Activated CD4-positive, CD25-positive, alpha-beta regulatory T cell (primary cell): ENCODE results near the gene THG1L.
"Not testable (repeated sequence)": the region's sequence is repeated elsewhere in the genome, so short reads cannot be mapped to it uniquely, and the experiment has no call there.

Source experiments
- DNase-seq, 4 experiments: peaks; one replicate each; lab custom pipeline; 2025; lab: John Stamatoyannopoulos, UW

Gene THG1L

GRCh38 chr5:157727858-157728257, 3.4 kb upstream of the THG1L start:
- not testable (repeated sequence) for DNase-seq

- DNase-seq: no peak
Observed at GRCh38 chr5:157729858-157730257, 1.4 kb upstream of the THG1L start.

GRCh38 chr5:157730900-157731271, 334 bp upstream of the THG1L start:
- DNase-seq: no peak

GRCh38 chr5:157732130-157732514, 902 bp downstream of the THG1L start:
- DNase-seq: no peak

- no peak for DNase-seq
Observed at GRCh38 chr5:157732596-157733262, 1.5 kb downstream of the THG1L start.

GRCh38 chr5:157734436-157734835, 3.2 kb downstream of the THG1L start:
- no peak for DNase-seq

- DNase-seq: no peak
Observed at GRCh38 chr5:157735991-157736390, 4.8 kb downstream of the THG1L start.

- DNase-seq: no peak
Observed at GRCh38 chr5:157739388-157740228, 8.4 kb downstream of the THG1L start.

GRCh38 chr5:157740229-157740610, 9.0 kb downstream of the THG1L start:
- DNase-seq: no peak

GRCh38 chr5:157741131-157741530, 9.9 kb downstream of the THG1L start:
- no peak for DNase-seq

- peak; percentile 75 to 82 (median 81) for DNase-seq
Observed at GRCh38 chr5:157743163-157744050, 12.2 kb downstream of the THG1L start, which contains the start of gene LSM11. Gene LSM11, plus strand, starts transcription at chr5:157743712. Its CDS starts 39 bp downstream, at chr5:157743751.

- DNase-seq: peak in 1 of 4 experiments; percentile 13
Observed at GRCh38 chr5:157744051-157745011, 13.1 kb downstream of the THG1L start.

- no peak for DNase-seq
Observed at GRCh38 chr5:157745041-157745456, 13.8 kb downstream of the THG1L start.

GRCh38 chr5:157747173-157747740, 16.0 kb downstream of the THG1L start:
- DNase-seq: no peak

- DNase-seq: no peak
Observed at GRCh38 chr5:157747766-157748700, 16.8 kb downstream of the THG1L start.

GRCh38 chr5:157748760-157749461, 17.7 kb downstream of the THG1L start:
- no peak for DNase-seq

- no peak for DNase-seq
Observed at GRCh38 chr5:157749462-157749799, 18.2 kb downstream of the THG1L start.

- no peak for DNase-seq
Observed at GRCh38 chr5:157750320-157750719, 19.1 kb downstream of the THG1L start.

GRCh38 chr5:157756122-157756521, 24.9 kb downstream of the THG1L start:
- DNase-seq: no peak
